Thyroid gland (tissue), 4 donors: ENCODE results near the gene TMEM209. TPM values are rescaled to one million over a fixed set of nuclear protein-coding genes. Genes with fewer than 3 reads are reported as not detected.
A peak's percentile ranks its signal among the peaks of the same experiment; 100 is the strongest.
"Not testable (repeated sequence)": the region's sequence is repeated elsewhere in the genome, so short reads cannot be mapped to it uniquely, and the experiment has no call there.

Experiments
- DNase-seq, 2 donors: peaks; one replicate each; pipeline ENCODE4 v3.0.0-alpha.2; 2019
- H3K27ac ChIP-seq, 3 donors: fragments of 200-600 bp; sonication (generic); 1 replicate in 2 of 3; 2 replicates in 1 of 3; pipeline ENCODE4 v1.5.1; 2016 to 2019; ENCODE audit warnings: mild to moderate bottlenecking in 1 of 3, moderate library complexity in 1 of 3
- H3K27me3 ChIP-seq: fragments of 200-600 bp; sonication (generic); one replicate; pipeline ENCODE4 v1.5.1; 2019
- H3K36me3 ChIP-seq, 2 donors: fragments of 200-600 bp; sonication (generic); one replicate each; pipeline ENCODE4 v1.5.1; 2016 to 2019
- H3K4me1 ChIP-seq, 2 donors: fragments of 200-600 bp; sonication (generic); one replicate each; pipeline ENCODE4 v1.5.1; 2017 to 2019
- H3K4me3 ChIP-seq, 3 donors: fragments of 200-600 bp; sonication (generic); replicated peaks in 1 of 3; 1 replicate in 2 of 3; 2 replicates in 1 of 3; pipeline ENCODE4 v1.5.1; 2016; ENCODE audit warnings: mild to moderate bottlenecking in 1 of 3
- H3K9me3 ChIP-seq: fragments of 200-600 bp; sonication (generic); one replicate; pipeline ENCODE4 v1.5.1; 2017
- CTCF ChIP-seq, 6 experiments: fragments of 200-600 bp in 3 of 6; fragments of 450-650 bp in 3 of 6; sonication (generic) in 3 of 6; IDR thresholded peaks; one replicate each; pipeline ENCODE4 v1.5.1; 2016 to 2019; ENCODE audit warnings: antibody characterized with exemption in 6 of 6, mild to moderate bottlenecking in 2 of 6, inconsistent platforms in 1 of 6, moderate library complexity in 1 of 6
- POLR2A ChIP-seq, 2 donors: fragments of 450-650 bp; IDR thresholded peaks; one replicate each; pipeline ENCODE4 v1.6.1; 2017; ENCODE audit warnings: antibody characterized with exemption in 2 of 2, mild to moderate bottlenecking in 2 of 2, moderate library complexity in 1 of 2
- WGBS, 2 donors: methylation state at CpG; one replicate each; pipeline ENCODE4 v1.1.5; 2017; 5-methylcytosine and 5-hydroxymethylcytosine counted together
- intact Hi-C: fragments of 100-400 bp; cut with DNase I; formaldehyde crosslinking; loops from one replicate; pipeline ENCODE4 v1.15.1; 2023
- total RNA-seq, 4 donors: library from RNA; depleted of rRNA; stranded (reverse); fragments of >200 nt; gene quantifications; one replicate each; pipeline ENCODE4 v1.2.3, GENCODE V29; 2016

TMEM209 gene
- total RNA-seq, 4 donors from 2014 or later = 19.5 to 28.0 (median 24.5) TPM

- no peak overlapping the region for H3K4me3 ChIP-seq
- WGBS, 2 donors = 64 to 70% methylated on average over 1 of the region's 1 CpG
- no peak for DNase-seq
Observed at GRCh38 chr7:130127821-130128317, 77.3 kb downstream of the TMEM209 start.

GRCh38 chr7:130127404-130127803 is 77.8 kb downstream of the TMEM209 start:
- Histone ChIP-seq H3K9me3 (no peaks in the 10 kb centered on the region), H3K36me3 (peaks cover 18 to 30% of the 10 kb centered on the region in 2 donors), H3K27ac (peak overlapping the region in 1 of 3 donors; percentile 3), H3K4me3 (no peak overlapping the region), H3K4me1 (peaks cover 6 to 9% of the 10 kb centered on the region in 2 donors), H3K27me3 (no peaks in the 10 kb centered on the region)
- no peak for DNase-seq
- 55 to 78% methylated on average over 2 of the region's 2 CpGs for WGBS, 2 donors
- TF ChIP-seq CTCF (IDR thresholded peaks at IDR 0.05) (no peak), POLR2A (IDR thresholded peaks at IDR 0.05) (no peak)
- intact Hi-C loops = no loop called here

More at GRCh38 chr7:130127821-130128317, 77.3 kb downstream of the TMEM209 start:
- peaks cover 18 to 26% of the 10 kb centered on the region in 2 donors for H3K36me3 ChIP-seq
- peaks cover 9 to 11% of the 10 kb centered on the region in 2 donors for H3K4me1 ChIP-seq
- H3K27ac ChIP-seq = peak overlapping the region in 1 of 3 donors; percentile 3
- H3K9me3 ChIP-seq = no peaks in the 10 kb centered on the region
- intact Hi-C loops = no loop called here
- TF ChIP-seq POLR2A (IDR thresholded peaks at IDR 0.05) = no peak
- no peak for TF ChIP-seq CTCF (IDR thresholded peaks at IDR 0.05)
- no peaks in the 10 kb centered on the region for H3K27me3 ChIP-seq

- H3K4me3 ChIP-seq, DNase-seq, intact Hi-C loops, H3K9me3 ChIP-seq, H3K4me1 ChIP-seq, H3K27me3 ChIP-seq, H3K27ac ChIP-seq: not testable (repeated sequence)
- WGBS, 2 donors = 97 to 99% methylated on average over 3 of the region's 3 CpGs
- peaks cover 18 to 30% of the 10 kb centered on the region in 2 donors for H3K36me3 ChIP-seq
Observed at GRCh38 chr7:130126840-130127239, 78.4 kb downstream of the TMEM209 start.

DNA sequence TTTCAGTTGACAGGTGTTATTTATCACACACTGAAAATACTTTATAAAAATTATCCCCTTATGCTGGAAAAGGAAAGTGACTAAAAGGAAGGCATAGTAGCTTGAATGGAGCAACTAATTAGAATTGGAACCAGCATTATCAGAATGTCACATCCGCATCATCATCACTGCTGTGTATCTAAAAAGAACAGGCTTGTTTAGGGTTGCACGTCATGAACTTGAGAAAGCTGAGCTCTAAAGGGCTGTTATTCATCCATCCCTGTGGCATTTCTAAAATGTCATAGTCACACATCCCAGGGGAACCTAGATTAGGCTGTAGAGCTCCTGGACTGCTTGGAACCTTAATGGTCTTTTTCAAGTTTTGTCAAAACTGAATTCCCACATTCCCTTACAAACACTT is 80.5 kb downstream of the TMEM209 start:
- Histone ChIP-seq H3K27me3 (no peaks in the 10 kb centered on the region), H3K4me3 (no peak overlapping the region), H3K27ac (no peak overlapping the region), H3K9me3 (no peaks in the 10 kb centered on the region), H3K4me1 (peaks cover 4% of the 10 kb centered on the region in 2 donors), H3K36me3 (peaks cover 18 to 21% of the 10 kb centered on the region in 2 donors)
- 91 to 93% methylated on average over 2 of the region's 2 CpGs for WGBS, 2 donors
- intact Hi-C loops = no loop called here
- TF ChIP-seq CTCF (IDR thresholded peaks at IDR 0.05) = no peak
- DNase-seq = no peak

DNA sequence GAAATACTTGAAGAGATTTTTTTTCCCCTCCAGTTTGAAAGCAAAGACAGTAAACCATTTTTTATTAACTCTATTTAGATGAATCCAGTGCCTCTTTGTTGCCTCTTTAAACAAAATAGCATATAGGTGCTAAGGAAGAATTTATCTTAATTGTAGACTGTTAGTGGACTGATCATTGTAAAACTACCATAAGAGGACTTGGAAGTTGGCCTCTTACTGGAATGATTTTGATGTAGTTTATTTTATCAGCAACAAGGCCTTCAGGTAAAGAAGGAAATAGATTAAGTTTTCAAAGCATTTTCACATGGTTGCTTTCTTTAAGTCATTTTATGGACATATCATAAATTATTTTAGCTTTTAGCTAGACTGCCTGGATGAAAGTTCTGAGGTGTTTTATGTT is 81.7 kb downstream of the TMEM209 start:
- Histone ChIP-seq H3K27ac (no peak overlapping the region), H3K36me3 (peaks cover 15 to 18% of the 10 kb centered on the region in 2 donors), H3K4me1 (peaks cover 4% of the 10 kb centered on the region in 2 donors), H3K27me3 (no peaks in the 10 kb centered on the region), H3K9me3 (no peaks in the 10 kb centered on the region), H3K4me3 (no peak overlapping the region)
- TF ChIP-seq CTCF (IDR thresholded peaks at IDR 0.05) = no peak
- TF ChIP-seq POLR2A (IDR thresholded peaks at IDR 0.05) = no peak
- no peak for DNase-seq
- intact Hi-C loops = no loop called here

- no peaks in the 10 kb centered on the region for H3K27me3 ChIP-seq
- peaks cover 0 to 6% of the 10 kb centered on the region in 2 donors for H3K36me3 ChIP-seq
- H3K4me3 ChIP-seq = no peak overlapping the region
- 97 to 100% methylated on average over 4 of the region's 4 CpGs for WGBS, 2 donors
- TF ChIP-seq POLR2A (IDR thresholded peaks at IDR 0.05) (no peak), CTCF (IDR thresholded peaks at IDR 0.05) (no peak)
- intact Hi-C loops = no loop called here
- no peaks in the 10 kb centered on the region for H3K4me1 ChIP-seq
- DNase-seq = no peak
- no peak overlapping the region for H3K27ac ChIP-seq
- H3K9me3 ChIP-seq = no peaks in the 10 kb centered on the region
Observed at GRCh38 chr7:130118801-130119200, 86.4 kb downstream of the TMEM209 start.
